MM.1S (cell line): ENCODE data around the gene NEURL4.

Source experiments
- CTCF ChIP-seq: fragments of 300-600 bp; sonication (generic); IDR thresholded peaks from 2 replicates; pipeline ENCODE4 v1.5.1; 2016; ENCODE audit warnings: antibody characterized with exemption, low read length, mixed read lengths
- EZH2 ChIP-seq: fragments of 300-600 bp; sonication (generic); optimal IDR thresholded peaks from 2 replicates; pipeline ENCODE3; 2017; ENCODE audit warnings: low read depth, mild to moderate bottlenecking, antibody characterized with exemption, low read length, mixed read lengths

GRCh38 chr17:7266784-7267183, 62.4 kb downstream of the NEURL4 start:
- TF ChIP-seq CTCF (no peak), EZH2 (no peak)
